Hepatocyte (in vitro differentiated cells): ENCODE results near the gene MAGEA1.

ENCODE experiments used
- EZH2 ChIP-seq: fragments of 200-600 bp; sonication (generic); IDR thresholded peaks from 2 replicates; pipeline ENCODE4 v1.6.1; 2016; ENCODE audit warnings: antibody characterized with exemption, mild to moderate bottlenecking, borderline replicate concordance
- EZH2phosphoT487 ChIP-seq: fragments of 200-600 bp; sonication (generic); IDR thresholded peaks from one replicate; pipeline ENCODE4 v1.6.1; 2018; ENCODE audit warnings: antibody characterized with exemption, mild to moderate bottlenecking, low read depth, moderate library complexity; ENCODE audit not compliant: unreplicated experiment, severe bottlenecking
- TF ChIP-seq, protein P1 (sequence below): fragments of 200-600 bp; sonication (generic); IDR thresholded peaks from 2 replicates; pipeline ENCODE4 v1.5.1; 2016; ENCODE audit warnings: antibody characterized with exemption, mild to moderate bottlenecking; ENCODE audit not compliant: poor library complexity

GRCh38 chrX:153153516-153153915 lies 25.6 kb upstream of the MAGEA1 start:
- TF ChIP-seq, protein P1, sequence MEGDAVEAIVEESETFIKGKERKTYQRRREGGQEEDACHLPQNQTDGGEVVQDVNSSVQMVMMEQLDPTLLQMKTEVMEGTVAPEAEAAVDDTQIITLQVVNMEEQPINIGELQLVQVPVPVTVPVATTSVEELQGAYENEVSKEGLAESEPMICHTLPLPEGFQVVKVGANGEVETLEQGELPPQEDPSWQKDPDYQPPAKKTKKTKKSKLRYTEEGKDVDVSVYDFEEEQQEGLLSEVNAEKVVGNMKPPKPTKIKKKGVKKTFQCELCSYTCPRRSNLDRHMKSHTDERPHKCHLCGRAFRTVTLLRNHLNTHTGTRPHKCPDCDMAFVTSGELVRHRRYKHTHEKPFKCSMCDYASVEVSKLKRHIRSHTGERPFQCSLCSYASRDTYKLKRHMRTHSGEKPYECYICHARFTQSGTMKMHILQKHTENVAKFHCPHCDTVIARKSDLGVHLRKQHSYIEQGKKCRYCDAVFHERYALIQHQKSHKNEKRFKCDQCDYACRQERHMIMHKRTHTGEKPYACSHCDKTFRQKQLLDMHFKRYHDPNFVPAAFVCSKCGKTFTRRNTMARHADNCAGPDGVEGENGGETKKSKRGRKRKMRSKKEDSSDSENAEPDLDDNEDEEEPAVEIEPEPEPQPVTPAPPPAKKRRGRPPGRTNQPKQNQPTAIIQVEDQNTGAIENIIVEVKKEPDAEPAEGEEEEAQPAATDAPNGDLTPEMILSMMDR: no peak
- TF ChIP-seq EZH2phosphoT487: no peak
- TF ChIP-seq EZH2: no peak
